ENCODE results near the gene NAT16. TPM values are rescaled to one million over a fixed set of nuclear protein-coding genes. Genes with fewer than 3 reads are reported as not detected.

The NAT16 gene
- total RNA-seq, 1 experiment from 2014 or later: not detected

DNA sequence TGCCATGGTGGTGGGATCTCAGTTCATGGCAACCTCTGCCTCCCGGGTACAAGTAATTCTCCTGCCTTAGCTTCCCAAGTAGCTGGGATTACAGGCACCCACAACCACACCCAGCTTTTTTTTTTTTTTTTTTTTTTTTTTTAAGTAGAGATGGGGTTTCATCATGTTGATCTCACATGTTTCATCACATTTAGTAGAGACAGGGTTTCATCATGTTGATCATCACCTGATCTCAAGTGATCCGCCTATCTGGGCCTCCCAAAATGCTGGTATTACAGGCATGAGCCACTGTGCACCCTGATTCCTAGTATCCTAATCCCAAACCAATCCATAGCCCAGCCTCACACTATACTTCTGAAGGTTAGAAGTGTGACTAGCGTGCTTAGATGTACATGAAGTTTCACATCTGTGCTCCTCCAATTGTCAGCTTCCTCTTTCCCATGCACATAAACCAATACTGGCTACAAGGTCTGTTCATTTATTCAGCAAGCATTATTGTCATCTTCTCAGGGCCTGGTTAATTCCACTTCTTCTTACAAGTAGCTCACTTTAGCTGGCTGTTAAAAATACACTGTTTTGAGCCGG lies 6.8 kb upstream of the NAT16 start:
- ChIA-PET POLR2A (interaction anchor here (0.6 kb wide), 1 partner anchor 25 kb away, joined by 3 read pairs; no protein-coding TSS in a partner anchor), CTCF (interaction anchor here (0.6 to 0.7 kb wide), 3 partner anchors 19 to 1034 kb away, joined by 4 to 5 read pairs (median 4); no protein-coding TSS in a partner anchor)
- no peaks in the 10 kb centered on the region for H3K27me3 Mint-ChIP-seq (ENCODE audit: insufficient read depth, unreplicated experiment)
- DNase-seq: no peak
- no peak overlapping the region for H3K27ac Mint-ChIP-seq (ENCODE audit: unreplicated experiment)
- no peak overlapping the region for H3K4me3 ChIP-seq (ENCODE audit: low read depth, low read length)
- no peaks in the 10 kb centered on the region for H3K27me3 ChIP-seq (replicated peaks; ENCODE audit: control insufficient read depth, insufficient read depth, low read length)
- peaks cover 10% of the 10 kb centered on the region for H3K4me1 Mint-ChIP-seq (ENCODE audit: low read depth, unreplicated experiment)
- H3K9me3 Mint-ChIP-seq (ENCODE audit: unreplicated experiment): no peaks in the 10 kb centered on the region
- BruUV-seq (replicated peaks): no TSS peak
- no peaks in the 10 kb centered on the region for H3K9me3 ChIP-seq
- no peaks in the 10 kb centered on the region for H3K36me3 ChIP-seq (ENCODE audit: control insufficient read depth, insufficient read depth, low read length)
- TF ChIP-seq, protein P1, sequence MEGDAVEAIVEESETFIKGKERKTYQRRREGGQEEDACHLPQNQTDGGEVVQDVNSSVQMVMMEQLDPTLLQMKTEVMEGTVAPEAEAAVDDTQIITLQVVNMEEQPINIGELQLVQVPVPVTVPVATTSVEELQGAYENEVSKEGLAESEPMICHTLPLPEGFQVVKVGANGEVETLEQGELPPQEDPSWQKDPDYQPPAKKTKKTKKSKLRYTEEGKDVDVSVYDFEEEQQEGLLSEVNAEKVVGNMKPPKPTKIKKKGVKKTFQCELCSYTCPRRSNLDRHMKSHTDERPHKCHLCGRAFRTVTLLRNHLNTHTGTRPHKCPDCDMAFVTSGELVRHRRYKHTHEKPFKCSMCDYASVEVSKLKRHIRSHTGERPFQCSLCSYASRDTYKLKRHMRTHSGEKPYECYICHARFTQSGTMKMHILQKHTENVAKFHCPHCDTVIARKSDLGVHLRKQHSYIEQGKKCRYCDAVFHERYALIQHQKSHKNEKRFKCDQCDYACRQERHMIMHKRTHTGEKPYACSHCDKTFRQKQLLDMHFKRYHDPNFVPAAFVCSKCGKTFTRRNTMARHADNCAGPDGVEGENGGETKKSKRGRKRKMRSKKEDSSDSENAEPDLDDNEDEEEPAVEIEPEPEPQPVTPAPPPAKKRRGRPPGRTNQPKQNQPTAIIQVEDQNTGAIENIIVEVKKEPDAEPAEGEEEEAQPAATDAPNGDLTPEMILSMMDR (IDR thresholded peaks at IDR 0.05; ENCODE audit: insufficient read depth in 1 of 2, low read depth in 1 of 2, low read length in 1 of 2, severe bottlenecking in 1 of 2, unreplicated experiment in 1 of 2): no peak
- peaks cover 9% of the 10 kb centered on the region for H3K36me3 Mint-ChIP-seq (ENCODE audit: insufficient read depth, unreplicated experiment)
- H3K4me1 ChIP-seq: peaks cover 9% of the 10 kb centered on the region; the same call in 1 of the 2 replicates
- intact Hi-C loops (cut with micrococcal nuclease; ENCODE audit: unreplicated experiment): no loop called here
- H3K4me3 Mint-ChIP-seq (ENCODE audit: unreplicated experiment): no peak overlapping the region

DNA sequence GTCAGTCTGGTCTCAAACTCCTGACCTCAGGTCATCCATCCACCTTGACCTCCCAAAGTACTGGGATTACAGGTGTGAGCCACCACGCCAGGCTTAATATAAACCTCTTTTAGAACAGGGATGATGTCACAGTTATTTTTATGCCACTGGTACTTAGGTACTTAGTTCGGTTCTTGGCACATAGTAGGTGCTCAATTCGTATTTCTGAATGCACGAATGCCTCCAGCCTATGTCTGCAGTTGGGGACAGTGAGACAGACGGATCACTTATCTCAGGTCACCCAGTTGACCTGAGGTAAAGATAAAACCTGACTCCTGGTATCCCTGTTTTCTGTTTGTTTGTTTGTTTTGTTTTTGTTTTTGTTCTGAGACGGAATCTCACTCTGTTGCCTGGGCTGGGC lies 6.1 kb upstream of the NAT16 start:
- no peak for DNase-seq

DNA sequence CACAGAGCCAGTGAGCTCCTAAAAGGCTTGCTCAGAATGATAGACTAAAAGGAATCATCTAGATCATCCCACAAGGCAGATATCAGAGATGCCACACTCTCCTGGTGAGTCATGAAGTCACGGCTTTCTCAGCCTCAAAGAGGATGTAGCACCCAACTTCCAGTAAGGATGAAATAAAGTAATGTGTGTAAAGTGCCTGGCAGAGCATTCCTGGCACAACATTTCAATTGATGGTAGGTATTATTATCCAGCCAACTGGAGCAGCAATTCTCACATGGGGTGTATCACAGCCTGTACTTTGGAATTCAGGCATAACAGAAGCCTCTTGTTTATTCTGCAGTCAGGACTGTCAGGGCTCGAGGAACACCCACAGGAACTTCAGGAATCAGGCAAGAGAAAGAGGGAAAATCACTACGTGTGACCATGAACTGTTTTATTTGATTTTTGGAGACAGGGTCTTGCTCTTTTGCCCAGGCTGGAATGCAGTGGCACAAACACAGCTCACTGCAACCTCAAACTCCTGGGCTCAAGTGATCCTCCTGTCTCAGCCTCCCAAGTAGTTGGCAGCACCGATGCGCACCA lies 5.3 kb upstream of the NAT16 start:
- H3K27me3 Mint-ChIP-seq (ENCODE audit: insufficient read depth, unreplicated experiment): peaks cover 5% of the 10 kb centered on the region
- peaks cover 9% of the 10 kb centered on the region for H3K36me3 Mint-ChIP-seq (ENCODE audit: insufficient read depth, unreplicated experiment)
- H3K27ac Mint-ChIP-seq (ENCODE audit: unreplicated experiment): no peak overlapping the region
- peaks cover 10% of the 10 kb centered on the region for H3K4me1 ChIP-seq
- intact Hi-C loops (cut with micrococcal nuclease; ENCODE audit: unreplicated experiment): no loop called here
- ChIA-PET POLR2A (no interaction called here), CTCF (interaction anchor here (0.6 to 1.0 kb wide), 2 partner anchors 41 to 43 kb away, joined by 3 to 5 read pairs; no protein-coding TSS in a partner anchor)
- no peaks in the 10 kb centered on the region for H3K9me3 Mint-ChIP-seq (ENCODE audit: unreplicated experiment)
- no TSS peak for BruUV-seq (replicated peaks)
- peaks cover 10% of the 10 kb centered on the region for H3K4me1 Mint-ChIP-seq (ENCODE audit: low read depth, unreplicated experiment)
- TF ChIP-seq, protein P1 (IDR thresholded peaks at IDR 0.05; ENCODE audit: insufficient read depth in 1 of 2, low read depth in 1 of 2, low read length in 1 of 2, severe bottlenecking in 1 of 2, unreplicated experiment in 1 of 2): no peak
- no peak overlapping the region for H3K4me3 ChIP-seq (ENCODE audit: low read depth, low read length)
- no peak overlapping the region for H3K4me3 Mint-ChIP-seq (ENCODE audit: unreplicated experiment)
- no peaks in the 10 kb centered on the region for H3K9me3 ChIP-seq
- DNase-seq: no peak
- H3K36me3 ChIP-seq (ENCODE audit: control insufficient read depth, insufficient read depth, low read length): no peaks in the 10 kb centered on the region
- no peaks in the 10 kb centered on the region for H3K27me3 ChIP-seq (replicated peaks; ENCODE audit: control insufficient read depth, insufficient read depth, low read length)

More for the DNA sequence above, 6.1 kb upstream of the NAT16 start:
- TF ChIP-seq, protein P1 (IDR thresholded peaks at IDR 0.05; ENCODE audit: insufficient read depth in 1 of 2, low read depth in 1 of 2, low read length in 1 of 2, severe bottlenecking in 1 of 2, unreplicated experiment in 1 of 2): no peak
- H3K9me3 Mint-ChIP-seq (ENCODE audit: unreplicated experiment): no peaks in the 10 kb centered on the region
- intact Hi-C loops (cut with micrococcal nuclease; ENCODE audit: unreplicated experiment): no loop called here
- H3K27ac Mint-ChIP-seq (ENCODE audit: unreplicated experiment): no peak overlapping the region
- no peaks in the 10 kb centered on the region for H3K9me3 ChIP-seq
- ChIA-PET CTCF (interaction anchor here (0.6 to 0.7 kb wide), 3 partner anchors 19 to 1035 kb away, joined by 4 to 5 read pairs (median 4); no protein-coding TSS in a partner anchor), POLR2A (interaction anchor here (0.6 kb wide), 1 partner anchor 26 kb away, joined by 3 read pairs; no protein-coding TSS in a partner anchor)
- peaks cover 10% of the 10 kb centered on the region; the same call in 1 of the 2 replicates for H3K4me1 ChIP-seq
- peaks cover 9% of the 10 kb centered on the region for H3K36me3 Mint-ChIP-seq (ENCODE audit: insufficient read depth, unreplicated experiment)
- H3K27me3 ChIP-seq (replicated peaks; ENCODE audit: control insufficient read depth, insufficient read depth, low read length): no peaks in the 10 kb centered on the region
- no peak overlapping the region for H3K4me3 ChIP-seq (ENCODE audit: low read depth, low read length)
- peaks cover 10% of the 10 kb centered on the region for H3K4me1 Mint-ChIP-seq (ENCODE audit: low read depth, unreplicated experiment)
- H3K36me3 ChIP-seq (ENCODE audit: control insufficient read depth, insufficient read depth, low read length): no peaks in the 10 kb centered on the region
- H3K27me3 Mint-ChIP-seq (ENCODE audit: insufficient read depth, unreplicated experiment): no peaks in the 10 kb centered on the region
- no peak overlapping the region for H3K4me3 Mint-ChIP-seq (ENCODE audit: unreplicated experiment)
- BruUV-seq (replicated peaks): no TSS peak
